Measurements from ENCODE around the gene EDDM3A. TPM values are rescaled to one million over a fixed set of nuclear protein-coding genes. Genes with fewer than 3 reads are reported as not detected.

EDDM3A gene
- total RNA-seq, 1 donor from 2014 or later: not detected

DNA sequence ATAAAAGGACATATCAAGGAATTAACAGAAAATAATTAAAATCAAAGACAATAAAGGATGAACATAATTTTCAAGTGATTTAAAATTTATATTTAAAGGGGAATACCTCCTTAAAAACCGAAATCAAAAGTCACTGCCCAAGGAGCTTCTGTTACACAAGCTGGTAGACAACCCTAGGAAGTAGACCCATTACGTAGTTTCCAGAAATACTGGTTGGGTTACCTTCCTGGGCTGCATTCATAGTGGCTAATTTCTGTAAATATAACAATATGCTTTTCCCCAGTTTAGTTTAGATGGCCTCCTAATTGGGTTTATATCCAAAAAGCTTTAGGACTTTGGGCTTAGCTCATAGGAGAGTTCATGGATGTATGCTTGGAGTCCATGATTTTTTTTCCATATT lies 2.1 kb upstream of the EDDM3A start:
- TF ChIP-seq, protein P1, sequence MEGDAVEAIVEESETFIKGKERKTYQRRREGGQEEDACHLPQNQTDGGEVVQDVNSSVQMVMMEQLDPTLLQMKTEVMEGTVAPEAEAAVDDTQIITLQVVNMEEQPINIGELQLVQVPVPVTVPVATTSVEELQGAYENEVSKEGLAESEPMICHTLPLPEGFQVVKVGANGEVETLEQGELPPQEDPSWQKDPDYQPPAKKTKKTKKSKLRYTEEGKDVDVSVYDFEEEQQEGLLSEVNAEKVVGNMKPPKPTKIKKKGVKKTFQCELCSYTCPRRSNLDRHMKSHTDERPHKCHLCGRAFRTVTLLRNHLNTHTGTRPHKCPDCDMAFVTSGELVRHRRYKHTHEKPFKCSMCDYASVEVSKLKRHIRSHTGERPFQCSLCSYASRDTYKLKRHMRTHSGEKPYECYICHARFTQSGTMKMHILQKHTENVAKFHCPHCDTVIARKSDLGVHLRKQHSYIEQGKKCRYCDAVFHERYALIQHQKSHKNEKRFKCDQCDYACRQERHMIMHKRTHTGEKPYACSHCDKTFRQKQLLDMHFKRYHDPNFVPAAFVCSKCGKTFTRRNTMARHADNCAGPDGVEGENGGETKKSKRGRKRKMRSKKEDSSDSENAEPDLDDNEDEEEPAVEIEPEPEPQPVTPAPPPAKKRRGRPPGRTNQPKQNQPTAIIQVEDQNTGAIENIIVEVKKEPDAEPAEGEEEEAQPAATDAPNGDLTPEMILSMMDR (IDR thresholded peaks at IDR 0.05): no peak
- Mint-ChIP-seq H3K4me1 (ENCODE audit: unreplicated experiment) (no peaks in the 10 kb centered on the region), H3K9me3 (ENCODE audit: unreplicated experiment) (no peaks in the 10 kb centered on the region), H3K36me3 (ENCODE audit: unreplicated experiment) (no peaks in the 10 kb centered on the region), H3K27ac (ENCODE audit: unreplicated experiment) (no peak overlapping the region), H3K27me3 (ENCODE audit: unreplicated experiment) (no peaks in the 10 kb centered on the region), H3K4me3 (ENCODE audit: unreplicated experiment) (no peak overlapping the region)
- DNase-seq (ENCODE audit: extremely low spot score, unreplicated experiment): no peak

DNA sequence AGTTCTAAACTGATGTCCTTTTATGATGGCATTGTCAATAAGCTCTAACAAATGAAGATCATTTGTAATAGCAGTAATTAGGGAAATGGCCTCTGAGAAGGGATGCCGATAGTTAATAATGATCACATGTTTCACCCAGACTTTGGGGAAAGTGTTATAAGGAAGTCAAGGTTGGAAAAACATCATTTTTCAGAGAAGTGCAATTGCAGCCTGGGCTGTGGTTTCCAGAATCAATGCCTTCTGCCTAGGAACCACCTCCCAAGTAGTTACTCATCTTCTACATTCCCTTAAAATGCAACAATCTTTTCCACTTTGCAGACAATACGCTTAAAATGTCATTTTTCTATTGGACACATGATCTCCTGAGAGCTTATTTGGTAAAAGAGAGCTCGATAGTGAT lies 879 bp downstream of the EDDM3A start:
- DNase-seq (ENCODE audit: extremely low spot score, unreplicated experiment): no peak
- Mint-ChIP-seq H3K27ac (ENCODE audit: unreplicated experiment) (no peak overlapping the region), H3K4me1 (ENCODE audit: unreplicated experiment) (no peaks in the 10 kb centered on the region), H3K36me3 (ENCODE audit: unreplicated experiment) (no peaks in the 10 kb centered on the region), H3K9me3 (ENCODE audit: unreplicated experiment) (peaks cover 4% of the 10 kb centered on the region), H3K27me3 (ENCODE audit: unreplicated experiment) (no peaks in the 10 kb centered on the region), H3K4me3 (ENCODE audit: unreplicated experiment) (no peak overlapping the region)
- TF ChIP-seq, protein P1 (IDR thresholded peaks at IDR 0.05): no peak

DNA sequence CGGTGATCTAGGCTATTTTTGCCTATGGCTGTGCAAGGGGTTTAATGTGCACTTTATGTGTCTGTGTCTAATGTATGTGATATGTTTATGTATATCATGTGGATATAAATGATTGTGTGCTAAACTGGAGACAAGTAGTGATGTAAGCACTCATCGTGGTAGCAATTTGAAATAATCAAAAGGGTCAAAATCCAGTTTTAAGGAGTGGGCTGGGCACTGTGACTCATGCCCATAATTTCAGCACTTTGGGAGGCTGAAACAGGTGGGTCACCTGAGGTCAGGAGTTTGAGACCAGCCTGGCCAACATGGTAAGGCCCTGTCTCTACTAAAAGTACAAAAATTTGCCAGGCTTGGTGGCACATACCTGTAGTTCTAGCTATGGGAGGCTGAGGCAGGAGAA lies 2.8 kb downstream of the EDDM3A start:
- Mint-ChIP-seq H3K27me3 (ENCODE audit: unreplicated experiment) (no peaks in the 10 kb centered on the region), H3K4me3 (ENCODE audit: unreplicated experiment) (no peak overlapping the region), H3K9me3 (ENCODE audit: unreplicated experiment) (peaks cover 17% of the 10 kb centered on the region), H3K27ac (ENCODE audit: unreplicated experiment) (no peak overlapping the region), H3K4me1 (ENCODE audit: unreplicated experiment) (no peaks in the 10 kb centered on the region), H3K36me3 (ENCODE audit: unreplicated experiment) (no peaks in the 10 kb centered on the region)
- TF ChIP-seq, protein P1 (IDR thresholded peaks at IDR 0.05): no peak
- DNase-seq (ENCODE audit: extremely low spot score, unreplicated experiment): no peak

DNA sequence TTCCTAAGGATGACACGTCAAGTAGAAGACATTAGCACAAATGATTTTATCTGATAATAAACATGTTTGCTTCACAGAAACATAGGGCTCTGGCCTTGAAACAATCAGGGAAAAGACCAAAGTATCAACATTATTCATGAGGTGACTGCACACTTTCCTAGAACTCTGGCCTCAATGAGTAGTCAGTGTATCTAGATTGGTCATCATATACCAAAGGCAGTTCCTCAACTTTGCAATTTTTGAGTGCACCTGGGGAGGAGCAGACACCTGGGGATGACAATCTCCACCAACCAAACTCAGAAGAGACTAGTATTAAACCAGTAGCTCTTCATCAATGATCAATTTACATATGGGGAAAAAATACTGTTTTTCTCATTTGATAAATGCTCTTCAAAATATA lies 4.5 kb downstream of the EDDM3A start:
- H3K4me1 Mint-ChIP-seq (ENCODE audit: unreplicated experiment): no peaks in the 10 kb centered on the region
- H3K27me3 Mint-ChIP-seq (ENCODE audit: unreplicated experiment): no peaks in the 10 kb centered on the region
- DNase-seq (ENCODE audit: extremely low spot score, unreplicated experiment): no peak
- H3K27ac Mint-ChIP-seq (ENCODE audit: unreplicated experiment): no peak overlapping the region
- no peaks in the 10 kb centered on the region for H3K36me3 Mint-ChIP-seq (ENCODE audit: unreplicated experiment)
- H3K9me3 Mint-ChIP-seq (ENCODE audit: unreplicated experiment): peaks cover 19% of the 10 kb centered on the region
- TF ChIP-seq, protein P1 (IDR thresholded peaks at IDR 0.05): no peak
- H3K4me3 Mint-ChIP-seq (ENCODE audit: unreplicated experiment): no peak overlapping the region

DNA sequence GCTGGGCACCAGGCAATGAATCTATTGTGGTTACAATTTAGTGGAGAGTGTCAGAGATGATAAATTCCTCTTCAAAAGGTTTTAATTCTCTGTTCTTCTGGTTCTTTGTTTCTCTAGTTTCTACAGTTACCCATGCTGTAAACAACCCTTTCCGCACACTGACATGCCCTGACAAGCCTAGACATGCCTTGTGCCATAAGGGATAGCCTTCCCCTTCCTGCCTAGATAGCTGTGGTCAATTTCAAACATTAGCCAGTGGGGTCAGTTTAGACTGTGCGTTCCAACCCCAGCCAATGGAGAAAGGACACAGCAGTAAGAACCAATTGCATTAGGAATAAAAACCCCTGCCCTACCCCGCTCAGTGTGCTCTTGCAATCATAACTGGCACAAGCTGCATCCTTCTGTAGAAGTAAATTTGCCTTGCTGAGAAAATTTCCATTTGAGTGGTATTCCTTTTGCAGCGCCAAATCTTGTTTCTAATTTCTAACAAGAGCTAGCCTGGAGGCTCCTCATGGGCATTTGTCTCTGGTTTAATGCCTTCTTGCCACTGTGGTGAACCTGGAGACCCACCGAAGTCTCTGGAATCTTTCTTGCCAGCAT lies 6.4 kb downstream of the EDDM3A start:
- H3K9me3 Mint-ChIP-seq (ENCODE audit: unreplicated experiment): peaks cover 19% of the 10 kb centered on the region
- H3K36me3 Mint-ChIP-seq (ENCODE audit: unreplicated experiment): no peaks in the 10 kb centered on the region
- H3K4me3 Mint-ChIP-seq (ENCODE audit: unreplicated experiment): no peak overlapping the region
- DNase-seq (ENCODE audit: extremely low spot score, unreplicated experiment): no peak
- H3K27me3 Mint-ChIP-seq (ENCODE audit: unreplicated experiment): no peaks in the 10 kb centered on the region
- H3K27ac Mint-ChIP-seq (ENCODE audit: unreplicated experiment): no peak overlapping the region
- TF ChIP-seq, protein P1 (IDR thresholded peaks at IDR 0.05): no peak
- H3K4me1 Mint-ChIP-seq (ENCODE audit: unreplicated experiment): no peaks in the 10 kb centered on the region
